HEK293 (cell line): ENCODE measurements around the gene NOP56.
"Not testable (repeated sequence)": the region's sequence is repeated elsewhere in the genome, so short reads cannot be mapped to it uniquely, and the experiment has no call there.

ENCODE experiments used
- CTCF ChIP-seq: fragments of 450-650 bp; formaldehyde crosslinking; IDR thresholded peaks from 2 replicates; pipeline ENCODE4 v1.5.1; 2016; ENCODE audit warnings: missing biosample characterization, missing genetic modification characterization
- IKZF3 ChIP-seq: fragments of 450-650 bp; IDR thresholded peaks from 2 replicates; pipeline ENCODE4 v1.5.0; 2018; ENCODE audit warnings: missing biosample characterization, mild to moderate bottlenecking, missing genetic modification characterization, moderate library complexity
- SALL2 ChIP-seq: fragments of 450-650 bp; formaldehyde crosslinking; IDR thresholded peaks from 2 replicates; pipeline ENCODE4 v1.5.0; 2017; ENCODE audit warnings: missing biosample characterization, mild to moderate bottlenecking, missing genetic modification characterization, borderline replicate concordance
- ZBTB17 ChIP-seq: fragments of 450-650 bp; formaldehyde crosslinking; IDR thresholded peaks from 2 replicates; pipeline ENCODE4 v1.5.1; 2016; ENCODE audit warnings: missing biosample characterization, missing genetic modification characterization
- ZNF266 ChIP-seq: fragments of 450-650 bp; formaldehyde crosslinking; IDR thresholded peaks from 2 replicates; pipeline ENCODE4 v1.5.1; 2016; ENCODE audit warnings: missing biosample characterization, missing genetic modification characterization, low read depth
- ZNF768 ChIP-seq: fragments of 450-650 bp; formaldehyde crosslinking; IDR thresholded peaks from 2 replicates; pipeline ENCODE4 v1.5.1; 2018; ENCODE audit warnings: missing biosample characterization, mild to moderate bottlenecking, missing genetic modification characterization

GRCh38 chr20:2682040-2682439 is 29.6 kb downstream of the NOP56 start:
- not testable (repeated sequence) for TF ChIP-seq CTCF (tag by site-specific recombination); IKZF3; ZNF768 (tag by site-specific recombination); SALL2; ZBTB17 (tag by site-specific recombination); ZNF266 (tag by site-specific recombination)
